Loucy (cell line): ENCODE measurements around the gene DIO3.

Experiments used
- H2AFZ ChIP-seq: fragments of 200-600 bp; sonication (generic); 2 replicates; pipeline ENCODE4 v1.6.0; 2016; ENCODE audit warnings: antibody characterized with exemption, mild to moderate bottlenecking, low read length, moderate library complexity
- H3F3A ChIP-seq: fragments of 200-600 bp; 2 replicates; pipeline ENCODE4 v1.6.0; 2016; ENCODE audit warnings: antibody characterized with exemption, low read depth, mild to moderate bottlenecking
- H3K27me3 ChIP-seq: fragments of 200-600 bp; sonication (generic); 2 replicates; pipeline ENCODE4 v1.6.1; 2014; ENCODE audit warnings: low read length, mild to moderate bottlenecking; ENCODE audit not compliant: insufficient read depth, poor library complexity, severe bottlenecking
- H3K36me3 ChIP-seq: fragments of 200-600 bp; sonication (generic); 2 replicates; pipeline ENCODE4 v1.6.1; 2016; ENCODE audit warnings: low read length; ENCODE audit not compliant: insufficient read depth
- H3K4me1 ChIP-seq: fragments of 200-600 bp; sonication (generic); 2 replicates; pipeline ENCODE4 v1.5.1; 2014; ENCODE audit warnings: low read length, mild to moderate bottlenecking; ENCODE audit not compliant: insufficient read depth, poor library complexity, severe bottlenecking
- H3K4me2 ChIP-seq: fragments of 200-600 bp; sonication (generic); 2 replicates; pipeline ENCODE4 v1.6.0; 2014; ENCODE audit warnings: antibody characterized with exemption, low read length, low read depth, mild to moderate bottlenecking; ENCODE audit not compliant: poor library complexity, severe bottlenecking
- H3K4me3 ChIP-seq: fragments of 200-600 bp; sonication (generic); 2 replicates; pipeline ENCODE4 v1.5.1; 2014; ENCODE audit warnings: low read length, mild to moderate bottlenecking, mixed read lengths; ENCODE audit not compliant: poor library complexity, severe bottlenecking
- H3K79me2 ChIP-seq: fragments of 200-600 bp; sonication (generic); 2 replicates; pipeline ENCODE4 v1.6.1; 2014; ENCODE audit warnings: low read length; ENCODE audit not compliant: insufficient read depth
- H3K9ac ChIP-seq: fragments of 200-600 bp; sonication (generic); 2 replicates; pipeline ENCODE4 v1.6.0; 2014; ENCODE audit warnings: mild to moderate bottlenecking, low read depth, low read length, moderate library complexity; ENCODE audit not compliant: poor library complexity, severe bottlenecking
- H3K9me2 ChIP-seq: fragments of 200-600 bp; sonication (generic); replicated peaks from 2 replicates; pipeline ENCODE4 v1.6.1; 2016; ENCODE audit warnings: low read depth, low read length, mixed read lengths
- H3K9me3 ChIP-seq: fragments of 200-600 bp; sonication (generic); 2 replicates; pipeline ENCODE4 v1.6.1; 2014; ENCODE audit warnings: mild to moderate bottlenecking, antibody characterized with exemption, low read length, low read depth; ENCODE audit not compliant: insufficient read depth
- H4K20me1 ChIP-seq: fragments of 200-600 bp; sonication (generic); 2 replicates; pipeline ENCODE4 v1.6.0; 2014; ENCODE audit warnings: antibody characterized with exemption, low read length, mild to moderate bottlenecking; ENCODE audit not compliant: insufficient read depth, poor library complexity, severe bottlenecking
- EZH2phosphoT487 ChIP-seq: fragments of 200-600 bp; IDR thresholded peaks from 2 replicates; pipeline ENCODE4 v1.6.1; 2018; ENCODE audit warnings: antibody characterized with exemption, mild to moderate bottlenecking, moderate library complexity, borderline replicate concordance
- TF ChIP-seq, protein P1 (sequence below): fragments of 200-600 bp; sonication (generic); conservative IDR thresholded peaks from 2 replicates; pipeline ENCODE4 v1.5.1; 2014; ENCODE audit warnings: mild to moderate bottlenecking, antibody characterized with exemption, low read length

Gene DIO3

DNA sequence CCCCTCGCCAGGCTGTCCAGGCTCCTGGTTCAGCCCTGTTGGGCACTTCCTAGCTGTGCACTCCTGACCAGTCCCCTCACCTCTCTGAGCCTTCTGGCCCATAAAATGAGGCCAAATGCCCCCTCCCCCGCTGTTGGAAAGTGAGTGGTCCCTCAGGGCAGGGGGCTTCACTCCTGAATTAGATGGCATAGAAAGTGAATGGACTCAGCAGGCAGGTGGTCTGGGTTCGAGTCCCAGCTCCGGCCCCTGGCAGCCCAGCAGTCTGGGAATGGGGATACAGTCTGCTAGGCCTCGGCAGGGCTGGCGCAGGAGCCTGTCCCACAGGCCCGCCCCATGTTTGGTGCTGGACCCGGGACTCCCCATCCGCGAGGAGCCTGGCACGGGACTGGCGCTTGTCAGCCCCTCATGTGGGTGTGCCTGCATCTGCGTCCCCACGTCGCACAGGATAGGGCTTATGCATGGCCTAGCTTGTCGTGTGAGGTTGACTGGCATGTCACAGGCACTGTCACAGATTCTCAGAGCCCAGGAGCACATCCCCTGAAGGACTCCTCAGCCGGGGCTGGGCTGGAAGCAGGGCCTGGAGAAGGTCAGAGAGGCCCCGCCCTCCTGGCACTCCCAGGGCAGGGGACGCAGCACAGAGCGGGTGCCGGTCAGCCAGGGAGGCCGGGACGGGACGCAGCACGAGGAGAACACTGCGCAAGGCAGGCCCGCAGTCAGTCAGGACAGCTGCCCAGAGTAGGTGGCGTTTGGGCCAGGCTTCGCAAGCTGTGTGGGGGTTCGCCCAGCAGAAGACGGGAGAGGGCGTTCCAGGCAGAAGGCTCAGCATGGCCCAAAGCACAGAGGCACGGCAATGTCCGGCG is 40.5 kb downstream of the DIO3 start:
- TF ChIP-seq, protein P1, sequence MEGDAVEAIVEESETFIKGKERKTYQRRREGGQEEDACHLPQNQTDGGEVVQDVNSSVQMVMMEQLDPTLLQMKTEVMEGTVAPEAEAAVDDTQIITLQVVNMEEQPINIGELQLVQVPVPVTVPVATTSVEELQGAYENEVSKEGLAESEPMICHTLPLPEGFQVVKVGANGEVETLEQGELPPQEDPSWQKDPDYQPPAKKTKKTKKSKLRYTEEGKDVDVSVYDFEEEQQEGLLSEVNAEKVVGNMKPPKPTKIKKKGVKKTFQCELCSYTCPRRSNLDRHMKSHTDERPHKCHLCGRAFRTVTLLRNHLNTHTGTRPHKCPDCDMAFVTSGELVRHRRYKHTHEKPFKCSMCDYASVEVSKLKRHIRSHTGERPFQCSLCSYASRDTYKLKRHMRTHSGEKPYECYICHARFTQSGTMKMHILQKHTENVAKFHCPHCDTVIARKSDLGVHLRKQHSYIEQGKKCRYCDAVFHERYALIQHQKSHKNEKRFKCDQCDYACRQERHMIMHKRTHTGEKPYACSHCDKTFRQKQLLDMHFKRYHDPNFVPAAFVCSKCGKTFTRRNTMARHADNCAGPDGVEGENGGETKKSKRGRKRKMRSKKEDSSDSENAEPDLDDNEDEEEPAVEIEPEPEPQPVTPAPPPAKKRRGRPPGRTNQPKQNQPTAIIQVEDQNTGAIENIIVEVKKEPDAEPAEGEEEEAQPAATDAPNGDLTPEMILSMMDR = no peak
- TF ChIP-seq EZH2phosphoT487 = no peak
- H3K27me3 ChIP-seq = no peaks in the 10 kb centered on the region
- no peaks in the 10 kb centered on the region for H3F3A ChIP-seq
- peaks cover 23% of the 10 kb centered on the region for H3K4me1 ChIP-seq
- no peaks in the 10 kb centered on the region for H4K20me1 ChIP-seq
- H3K4me2 ChIP-seq = no peak overlapping the region
- H3K9me3 ChIP-seq = no peaks in the 10 kb centered on the region
- no peaks in the 10 kb centered on the region for H3K9me2 ChIP-seq
- no peaks in the 10 kb centered on the region for H3K36me3 ChIP-seq
- H3K9ac ChIP-seq = no peak overlapping the region
- no peak overlapping the region for H3K4me3 ChIP-seq
- H2AFZ ChIP-seq = no peak overlapping the region
- no peaks in the 10 kb centered on the region for H3K79me2 ChIP-seq

DNA sequence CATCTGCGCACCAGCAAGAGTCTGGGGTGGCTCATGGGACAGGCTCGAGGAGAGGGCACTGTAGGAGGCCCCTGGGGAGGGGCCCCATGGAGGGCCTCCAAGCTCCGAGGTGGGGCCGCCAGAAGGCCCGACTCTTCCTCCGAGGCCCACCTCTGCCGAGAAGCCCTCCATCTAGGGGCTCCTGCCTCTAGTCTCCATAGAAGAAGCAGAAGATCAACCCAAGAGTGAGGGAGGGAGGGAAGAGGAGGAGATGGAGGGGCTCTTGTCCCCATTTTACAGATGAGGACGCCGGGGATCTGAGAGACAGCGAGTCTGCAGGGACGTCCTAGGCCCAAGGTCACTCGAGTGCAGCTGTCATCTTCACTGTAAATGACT is 41.2 kb downstream of the DIO3 start:
- no peaks in the 10 kb centered on the region for H3K9me2 ChIP-seq
- no peak overlapping the region for H3K9ac ChIP-seq
- H3K9me3 ChIP-seq = no peaks in the 10 kb centered on the region
- H3K27me3 ChIP-seq = no peaks in the 10 kb centered on the region
- H3K4me1 ChIP-seq = peaks cover 17% of the 10 kb centered on the region
- TF ChIP-seq EZH2phosphoT487 = no peak
- TF ChIP-seq, protein P1 = no peak
- no peaks in the 10 kb centered on the region for H3K36me3 ChIP-seq
- no peaks in the 10 kb centered on the region for H3K79me2 ChIP-seq
- H4K20me1 ChIP-seq = no peaks in the 10 kb centered on the region
- H3K4me2 ChIP-seq = no peak overlapping the region
- no peaks in the 10 kb centered on the region for H3F3A ChIP-seq
- no peak overlapping the region for H3K4me3 ChIP-seq
- H2AFZ ChIP-seq = no peak overlapping the region

DNA sequence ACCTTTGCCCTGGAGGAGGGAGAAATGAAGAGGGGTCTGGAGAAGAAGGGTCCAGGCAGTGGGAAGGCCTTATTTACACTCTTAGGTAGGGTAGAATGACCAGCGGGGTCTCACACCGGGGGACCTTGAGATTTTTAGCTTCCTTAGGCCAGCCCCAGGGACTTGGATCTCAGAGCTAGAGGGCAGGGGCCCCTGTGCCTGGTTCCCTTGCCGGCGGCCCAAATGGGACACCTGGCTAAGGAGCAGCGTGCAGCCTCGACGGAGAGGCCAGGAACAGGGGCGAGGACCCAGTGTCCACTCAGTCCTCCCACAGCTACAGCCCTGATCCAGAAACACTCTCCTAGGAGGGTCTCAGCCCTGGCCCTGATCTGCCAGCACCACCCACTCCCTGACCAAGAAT is 41.8 kb downstream of the DIO3 start:
- TF ChIP-seq EZH2phosphoT487 = no peak
- TF ChIP-seq, protein P1 = no peak
- Histone ChIP-seq H3K79me2 (no peaks in the 10 kb centered on the region), H2AFZ (no peak overlapping the region), H3K4me2 (no peak overlapping the region), H3F3A (no peaks in the 10 kb centered on the region), H3K9me3 (no peaks in the 10 kb centered on the region), H3K9ac (no peak overlapping the region), H3K4me1 (peaks cover 10% of the 10 kb centered on the region), H3K27me3 (no peaks in the 10 kb centered on the region), H4K20me1 (no peaks in the 10 kb centered on the region), H3K4me3 (no peak overlapping the region), H3K36me3 (no peaks in the 10 kb centered on the region), H3K9me2 (no peaks in the 10 kb centered on the region)
